ENCODE data around the gene PPP2R2C.

PPP2R2C gene

DNA sequence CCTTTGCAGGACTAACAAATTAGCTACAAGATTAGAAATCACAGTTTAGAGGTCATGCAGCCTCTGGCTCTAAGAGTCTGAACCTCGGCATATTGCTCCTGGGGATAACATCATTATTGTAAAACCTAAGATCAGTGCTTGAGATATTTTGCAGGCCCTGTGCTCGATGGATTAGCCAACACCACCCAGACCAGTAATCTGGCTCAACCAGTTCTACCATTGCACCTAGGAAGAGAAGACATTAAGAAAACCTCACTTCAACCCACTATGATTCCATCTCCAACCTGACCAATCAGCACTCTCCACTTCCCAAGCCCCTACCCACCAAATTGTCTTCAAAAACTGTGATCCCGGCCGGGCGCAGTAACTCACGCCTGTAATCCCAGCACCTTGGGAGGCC, 159.2 kb downstream of the PPP2R2C start:
- no peak for DNase-seq (ENCODE audit: low read depth in 3 of 3)

- no peak for DNase-seq (ENCODE audit: low read depth in 3 of 3)
Measured at GRCh38 chr4:6309777-6310176, 162.6 kb downstream of the PPP2R2C start.

DNA sequence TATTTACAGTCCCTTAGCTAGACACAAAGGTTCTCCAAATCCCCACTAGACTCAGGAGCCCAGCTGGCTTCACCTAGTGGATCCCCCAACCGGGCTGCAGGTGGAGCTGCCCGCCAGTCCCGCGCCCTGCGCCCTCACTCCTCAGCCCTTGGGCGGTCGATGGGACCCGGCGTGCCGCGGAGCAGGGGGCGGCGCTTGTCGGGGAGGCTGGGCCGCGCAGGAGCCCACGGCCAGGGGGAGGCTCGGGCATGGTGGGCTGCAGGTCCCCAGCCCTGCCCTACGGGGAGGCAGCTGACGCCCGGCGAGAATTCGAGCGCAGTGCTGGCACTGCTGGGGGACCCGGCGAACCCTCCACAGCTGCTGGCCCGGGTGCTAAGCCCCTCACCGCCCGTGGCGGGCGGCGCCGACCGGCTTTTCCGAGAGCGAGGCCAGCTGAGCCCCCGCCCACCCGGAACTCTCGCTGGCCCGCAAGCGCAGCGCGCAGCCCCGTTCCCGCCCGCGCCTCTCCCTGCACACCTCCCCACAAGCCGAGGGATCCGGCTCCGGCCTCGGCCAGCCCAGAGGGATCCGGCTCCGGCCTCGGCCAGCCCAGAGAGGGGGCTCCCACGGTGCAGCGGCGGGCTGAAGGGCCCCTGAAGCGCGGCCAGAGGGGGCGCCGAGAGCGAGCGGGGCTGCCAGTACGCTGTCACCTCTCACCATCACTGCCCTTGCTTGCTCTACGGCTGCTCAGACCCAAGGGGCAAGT, 163.3 kb downstream of the PPP2R2C start:
- peak in 1 of 3 experiments; percentile 12 for DNase-seq (ENCODE audit: low read depth in 3 of 3)

- no peak for DNase-seq (ENCODE audit: low read depth in 3 of 3)
Measured at GRCh38 chr4:6307891-6308290, 164.5 kb downstream of the PPP2R2C start.

DNA sequence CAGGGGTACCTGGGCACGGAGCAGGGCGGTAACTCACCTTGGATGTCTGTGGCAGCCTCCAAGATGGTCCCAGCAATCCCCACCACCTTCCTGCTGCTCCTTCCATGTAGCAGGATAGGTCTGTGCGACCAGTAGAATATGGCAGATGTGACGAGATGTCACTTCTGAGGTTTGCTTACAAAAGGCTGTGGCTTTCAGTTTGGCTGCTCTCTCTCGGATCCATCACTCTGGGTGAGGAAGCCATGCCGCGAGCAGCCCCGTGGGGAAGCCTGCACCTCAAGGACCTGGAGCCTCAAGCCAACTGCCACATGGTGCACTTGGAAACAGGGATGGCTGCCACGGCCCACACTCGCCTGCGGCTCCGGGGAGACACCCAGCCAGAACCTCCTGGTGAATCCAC, 165.2 kb downstream of the PPP2R2C start:
- DNase-seq (ENCODE audit: low read depth in 3 of 3), result no peak

GRCh38 chr4:6306299-6306698, 166.1 kb downstream of the PPP2R2C start:
- no peak for DNase-seq (ENCODE audit: low read depth in 3 of 3)

DNA sequence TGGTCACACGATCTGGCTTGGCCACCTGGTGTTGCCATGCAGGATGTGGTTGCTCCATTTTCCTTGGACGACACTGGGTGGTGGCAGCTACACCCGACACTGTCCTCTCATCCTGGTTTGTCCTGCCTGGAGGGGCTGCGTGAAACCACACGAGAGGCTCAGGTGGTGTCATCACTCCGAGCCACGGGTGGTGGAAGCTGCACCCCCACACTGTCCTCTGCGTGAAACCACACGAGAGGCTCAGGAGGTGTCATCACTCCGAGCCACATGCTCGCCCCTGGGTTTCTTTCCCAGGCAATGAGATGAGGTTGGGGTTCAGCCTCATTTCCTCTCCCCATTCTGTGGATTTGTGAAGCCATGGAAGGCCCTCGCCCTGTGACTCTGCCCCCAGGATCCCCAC, 168.5 kb downstream of the PPP2R2C start:
- DNase-seq (ENCODE audit: low read depth in 3 of 3), result no peak

- no peak for DNase-seq (ENCODE audit: low read depth in 3 of 3)
Measured at GRCh38 chr4:6302869-6303268, 169.5 kb downstream of the PPP2R2C start.

- no peak for DNase-seq (ENCODE audit: low read depth in 3 of 3)
Measured at GRCh38 chr4:6301732-6302442, 170.5 kb downstream of the PPP2R2C start.

GRCh38 chr4:6301051-6301731, 171.2 kb downstream of the PPP2R2C start:
- no peak for DNase-seq (ENCODE audit: low read depth in 3 of 3)

- no peak for DNase-seq (ENCODE audit: low read depth in 3 of 3)
Measured at GRCh38 chr4:6300359-6300758, 172.1 kb downstream of the PPP2R2C start.

DNA sequence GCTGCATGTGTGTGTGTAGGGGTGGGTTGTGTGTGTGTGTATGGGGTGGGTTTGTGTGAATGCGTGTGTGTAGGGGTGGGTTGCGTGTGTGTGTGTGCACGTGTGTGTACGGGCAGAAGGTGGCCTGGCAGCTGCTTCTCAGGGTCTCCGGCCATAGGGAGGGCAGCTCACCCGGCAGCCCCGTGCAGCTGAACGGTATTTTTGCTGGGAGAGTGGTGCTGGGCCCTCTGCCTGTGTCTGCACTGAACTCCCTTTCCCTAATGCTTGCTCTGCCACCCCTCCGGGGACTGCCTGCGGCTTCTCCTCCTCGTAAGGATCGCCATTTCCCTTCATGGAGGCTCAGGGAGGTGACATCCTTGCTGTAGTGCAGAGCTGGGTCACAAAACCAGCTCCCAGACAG, 172.5 kb downstream of the PPP2R2C start:
- no peak for DNase-seq (ENCODE audit: low read depth in 3 of 3)

DNA sequence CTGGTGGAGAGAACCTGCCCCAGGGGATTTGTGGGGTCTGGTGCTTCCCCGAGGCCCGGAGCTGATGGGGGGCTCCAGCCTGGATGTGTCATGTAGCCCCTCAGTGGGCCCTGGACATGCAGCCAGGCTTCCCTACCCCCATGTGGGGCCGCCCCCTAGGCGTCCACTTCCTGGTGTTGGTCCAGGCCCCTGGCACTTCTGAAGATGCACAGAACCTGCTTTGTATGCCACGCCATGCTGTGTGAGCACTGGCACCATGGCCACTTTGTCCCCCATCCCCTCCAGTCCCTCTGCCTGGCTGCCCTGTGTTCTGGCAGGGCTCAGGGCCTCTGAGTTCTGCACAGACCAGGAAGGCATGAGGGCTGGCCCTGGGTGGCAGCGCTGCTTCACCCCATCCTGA, 173.6 kb downstream of the PPP2R2C start:
- no peak for DNase-seq (ENCODE audit: low read depth in 3 of 3)

DNA sequence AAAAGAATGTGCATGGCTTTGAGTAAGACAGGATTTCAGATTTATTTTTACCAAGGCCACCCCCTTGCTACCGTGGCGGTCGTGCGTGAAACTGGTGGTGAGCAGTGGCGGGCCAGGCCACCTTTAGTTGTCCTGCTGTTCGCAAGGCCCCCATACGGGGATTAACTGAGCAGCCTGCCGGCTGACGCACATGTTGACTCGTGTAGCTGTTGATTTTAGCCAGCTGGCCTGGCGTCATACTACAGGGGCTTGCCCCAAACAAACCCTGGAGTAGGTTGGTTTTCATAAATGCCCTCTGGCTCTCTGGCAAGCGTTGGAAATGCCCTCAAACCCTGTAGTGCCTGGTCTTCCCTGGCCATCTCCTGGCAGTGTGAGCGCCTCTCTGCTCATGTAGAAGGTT, 174.4 kb downstream of the PPP2R2C start:
- DNase-seq (ENCODE audit: low read depth in 3 of 3), result no peak

GRCh38 chr4:6297266-6297815, 175.1 kb downstream of the PPP2R2C start:
- DNase-seq (ENCODE audit: low read depth in 3 of 3), result no peak

DNA sequence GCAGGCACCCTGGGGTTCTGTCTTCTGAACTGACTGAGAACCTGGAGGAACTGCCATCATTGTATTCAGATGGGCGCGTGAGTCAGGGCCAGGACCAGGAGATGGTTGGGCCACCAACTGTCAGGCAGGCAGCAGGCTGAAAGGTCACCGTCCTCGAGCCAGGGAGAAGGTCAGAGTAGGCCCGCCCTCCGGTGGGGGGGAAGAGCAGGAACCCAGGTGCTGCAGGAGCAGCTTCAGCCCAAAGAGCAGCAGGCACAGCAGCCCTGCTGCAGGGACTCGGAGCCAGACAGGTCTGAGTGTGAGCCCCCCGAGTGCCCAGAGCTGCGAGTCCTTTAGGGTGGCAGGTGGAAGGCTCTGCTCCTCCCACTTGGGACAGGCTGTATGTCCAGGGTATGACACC, 176.4 kb downstream of the PPP2R2C start:
- no peak for DNase-seq (ENCODE audit: low read depth in 3 of 3)

GRCh38 chr4:6295495-6295894, 176.9 kb downstream of the PPP2R2C start:
- no peak for DNase-seq (ENCODE audit: low read depth in 3 of 3)

GRCh38 chr4:6294705-6295421, 177.6 kb downstream of the PPP2R2C start:
- no peak for DNase-seq (ENCODE audit: low read depth in 3 of 3)

- no peak for DNase-seq (ENCODE audit: low read depth in 3 of 3)
Measured at GRCh38 chr4:6293661-6294060, 178.8 kb downstream of the PPP2R2C start.

- DNase-seq (ENCODE audit: low read depth in 3 of 3), result no peak
Measured at GRCh38 chr4:6293097-6293445, 179.3 kb downstream of the PPP2R2C start.

- no peak for DNase-seq (ENCODE audit: low read depth in 3 of 3)
Measured at GRCh38 chr4:6292376-6293096, 179.9 kb downstream of the PPP2R2C start.

All from stimulated activated CD4-positive, alpha-beta T cell treated with anti-CD3 and anti-CD28 coated beads, TNF-alpha, amount 100 ng/mL, for 24 hours (primary cell).